ENCODE data around the gene SREBF2. TPM values are rescaled to one million over a fixed set of nuclear protein-coding genes. Genes with fewer than 3 reads are reported as not detected.

The SREBF2 gene
- total RNA-seq, 6 experiments from 2014 or later: 29.3 to 42.1 (median 37.6) TPM

GRCh38 chr22:41856469-41856868 lies 23.6 kb downstream of the SREBF2 start:
- Mint-ChIP-seq H3K27ac (peak overlapping the region; percentile 38; the same call in 1 of the 2 replicates), H3K4me3 (no peak overlapping the region; the same call in 1 of the 2 replicates)
- DNase-seq: no peak

GRCh38 chr22:41857155-41857859 lies 24.4 kb downstream of the SREBF2 start:
- Mint-ChIP-seq H3K27me3 (ENCODE audit: insufficient read depth) (no peaks in the 10 kb centered on the region), H3K27ac (peak overlapping the region; percentile 58), H3K9me3 (no peaks in the 10 kb centered on the region), H3K4me1 (ENCODE audit: low read depth) (peaks cover 48% of the 10 kb centered on the region), H3K4me3 (no peak overlapping the region; the same call in 1 of the 2 replicates), H3K36me3 (ENCODE audit: low read depth) (no peaks in the 10 kb centered on the region)
- peak; percentile 61 for DNase-seq
- TF ChIP-seq CTCF (IDR thresholded peaks at IDR 0.05): peak; percentile 82

More at GRCh38 chr22:41856469-41856868, 23.6 kb downstream of the SREBF2 start:
- Mint-ChIP-seq H3K9me3 (no peaks in the 10 kb centered on the region), H3K27me3 (ENCODE audit: insufficient read depth) (no peaks in the 10 kb centered on the region), H3K36me3 (ENCODE audit: low read depth) (no peaks in the 10 kb centered on the region), H3K4me1 (ENCODE audit: low read depth) (peaks cover 43% of the 10 kb centered on the region)
- TF ChIP-seq CTCF (IDR thresholded peaks at IDR 0.05): no peak

GRCh38 chr22:41857860-41858199 lies 24.9 kb downstream of the SREBF2 start:
- H3K27me3 Mint-ChIP-seq (ENCODE audit: insufficient read depth): no peaks in the 10 kb centered on the region
- no peak for DNase-seq
- H3K9me3 Mint-ChIP-seq: no peaks in the 10 kb centered on the region
- peaks cover 53% of the 10 kb centered on the region for H3K4me1 Mint-ChIP-seq (ENCODE audit: low read depth)
- no peaks in the 10 kb centered on the region for H3K36me3 Mint-ChIP-seq (ENCODE audit: low read depth)
- H3K4me3 Mint-ChIP-seq: no peak overlapping the region; the same call in 1 of the 2 replicates
- peak overlapping the region; percentile 58 for H3K27ac Mint-ChIP-seq
- TF ChIP-seq CTCF (IDR thresholded peaks at IDR 0.05): peak; percentile 57

- H3K27me3 Mint-ChIP-seq (ENCODE audit: insufficient read depth): no peaks in the 10 kb centered on the region
- no peaks in the 10 kb centered on the region for H3K9me3 Mint-ChIP-seq
- DNase-seq: no peak
- H3K36me3 Mint-ChIP-seq (ENCODE audit: low read depth): no peaks in the 10 kb centered on the region
- no peak for TF ChIP-seq CTCF (IDR thresholded peaks at IDR 0.05)
- no peak overlapping the region; the same call in 1 of the 2 replicates for H3K4me3 Mint-ChIP-seq
- H3K27ac Mint-ChIP-seq: peak overlapping the region; percentile 88
- peaks cover 51% of the 10 kb centered on the region for H3K4me1 Mint-ChIP-seq (ENCODE audit: low read depth)
These were observed 29.2 kb downstream of the SREBF2 start for GRCh38 chr22:41862160-41862529.

GRCh38 chr22:41862530-41863266 lies 29.8 kb downstream of the SREBF2 start:
- no peaks in the 10 kb centered on the region for H3K9me3 Mint-ChIP-seq
- DNase-seq: peak; percentile 4
- H3K27me3 Mint-ChIP-seq (ENCODE audit: insufficient read depth): no peaks in the 10 kb centered on the region
- no peak overlapping the region; the same call in 1 of the 2 replicates for H3K4me3 Mint-ChIP-seq
- H3K36me3 Mint-ChIP-seq (ENCODE audit: low read depth): no peaks in the 10 kb centered on the region
- no peak for TF ChIP-seq CTCF (IDR thresholded peaks at IDR 0.05)
- H3K4me1 Mint-ChIP-seq (ENCODE audit: low read depth): peaks cover 45% of the 10 kb centered on the region
- H3K27ac Mint-ChIP-seq: peak overlapping the region; percentile 88
